ENCODE data around the gene GPC6.

GPC6 gene

DNA sequence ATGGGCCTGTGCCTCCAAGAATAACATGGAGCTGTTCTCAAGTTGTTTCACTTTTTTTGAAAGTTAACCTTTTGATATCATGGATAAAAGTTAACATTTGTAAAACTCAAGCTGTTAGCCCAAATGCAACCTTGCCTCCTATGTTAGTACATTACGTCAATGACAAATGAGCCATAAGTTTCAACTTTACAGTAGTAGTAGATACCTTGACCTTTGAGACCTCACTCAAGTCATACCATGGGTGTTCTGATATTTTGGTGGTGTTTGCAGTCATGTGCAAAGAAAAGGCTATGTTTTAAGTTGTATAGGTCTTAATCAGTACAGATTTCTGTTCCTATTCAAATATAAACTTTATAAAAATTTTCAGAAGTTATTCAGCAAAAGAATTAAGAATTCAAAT is 539.2 kb downstream of the GPC6 start:
- Histone ChIP-seq H3K4me2 (ENCODE audit: low read length) (no peak overlapping the region), H4K20me1 (ENCODE audit: insufficient read depth, low read length) (no peaks in the 10 kb centered on the region), H2AFZ (ENCODE audit: low read depth, low read length) (no peak overlapping the region), H3K4me3 (ENCODE audit: low read length) (no peak overlapping the region), H3K4me1 (ENCODE audit: low read length) (no peaks in the 10 kb centered on the region), H3K9me3 (ENCODE audit: insufficient read depth, low read length) (no peaks in the 10 kb centered on the region), H3K27me3 (ENCODE audit: low read depth, low read length) (no peaks in the 10 kb centered on the region), H3K36me3 (replicated peaks; ENCODE audit: low read depth, low read length) (no peaks in the 10 kb centered on the region), H3K27ac (ENCODE audit: low read length) (no peak overlapping the region), H3K9ac (ENCODE audit: low read length) (no peak overlapping the region), H3K79me2 (ENCODE audit: low read length) (no peaks in the 10 kb centered on the region)
- TF ChIP-seq EZH2phosphoT487 (IDR thresholded peaks at IDR 0.05; ENCODE audit: low read depth): no peak
- TF ChIP-seq, protein P1, sequence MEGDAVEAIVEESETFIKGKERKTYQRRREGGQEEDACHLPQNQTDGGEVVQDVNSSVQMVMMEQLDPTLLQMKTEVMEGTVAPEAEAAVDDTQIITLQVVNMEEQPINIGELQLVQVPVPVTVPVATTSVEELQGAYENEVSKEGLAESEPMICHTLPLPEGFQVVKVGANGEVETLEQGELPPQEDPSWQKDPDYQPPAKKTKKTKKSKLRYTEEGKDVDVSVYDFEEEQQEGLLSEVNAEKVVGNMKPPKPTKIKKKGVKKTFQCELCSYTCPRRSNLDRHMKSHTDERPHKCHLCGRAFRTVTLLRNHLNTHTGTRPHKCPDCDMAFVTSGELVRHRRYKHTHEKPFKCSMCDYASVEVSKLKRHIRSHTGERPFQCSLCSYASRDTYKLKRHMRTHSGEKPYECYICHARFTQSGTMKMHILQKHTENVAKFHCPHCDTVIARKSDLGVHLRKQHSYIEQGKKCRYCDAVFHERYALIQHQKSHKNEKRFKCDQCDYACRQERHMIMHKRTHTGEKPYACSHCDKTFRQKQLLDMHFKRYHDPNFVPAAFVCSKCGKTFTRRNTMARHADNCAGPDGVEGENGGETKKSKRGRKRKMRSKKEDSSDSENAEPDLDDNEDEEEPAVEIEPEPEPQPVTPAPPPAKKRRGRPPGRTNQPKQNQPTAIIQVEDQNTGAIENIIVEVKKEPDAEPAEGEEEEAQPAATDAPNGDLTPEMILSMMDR (IDR thresholded peaks at IDR 0.05; ENCODE audit: low read depth, low read length): no peak

DNA sequence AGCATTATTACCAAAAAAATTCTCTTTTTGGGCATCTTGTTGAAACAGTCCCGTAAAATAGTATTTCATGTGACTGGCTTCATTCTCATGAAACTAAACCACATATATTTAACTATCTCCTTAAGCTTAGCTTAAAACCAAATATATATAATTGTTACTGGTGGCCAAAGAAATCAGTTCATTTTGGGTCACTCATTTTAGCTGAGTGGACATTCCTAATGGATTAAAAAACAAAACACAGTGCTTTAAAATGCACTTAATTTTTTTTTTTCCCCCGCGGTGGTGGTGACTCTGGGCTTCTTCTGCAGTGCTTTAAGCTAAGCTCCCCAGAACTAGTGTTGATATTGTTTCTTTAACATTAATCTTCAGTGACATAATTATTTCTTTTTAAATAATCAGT is 540.1 kb downstream of the GPC6 start:
- Histone ChIP-seq H3K9ac (ENCODE audit: low read length) (no peak overlapping the region), H3K9me3 (ENCODE audit: insufficient read depth, low read length) (no peaks in the 10 kb centered on the region), H3K27me3 (ENCODE audit: low read depth, low read length) (no peaks in the 10 kb centered on the region), H4K20me1 (ENCODE audit: insufficient read depth, low read length) (no peaks in the 10 kb centered on the region), H2AFZ (ENCODE audit: low read depth, low read length) (no peak overlapping the region), H3K27ac (ENCODE audit: low read length) (no peak overlapping the region), H3K4me1 (ENCODE audit: low read length) (no peaks in the 10 kb centered on the region), H3K36me3 (replicated peaks; ENCODE audit: low read depth, low read length) (no peaks in the 10 kb centered on the region), H3K4me2 (ENCODE audit: low read length) (no peak overlapping the region), H3K79me2 (ENCODE audit: low read length) (no peaks in the 10 kb centered on the region), H3K4me3 (ENCODE audit: low read length) (no peak overlapping the region)
- TF ChIP-seq EZH2phosphoT487 (IDR thresholded peaks at IDR 0.05; ENCODE audit: low read depth): no peak
- TF ChIP-seq, protein P1 (IDR thresholded peaks at IDR 0.05; ENCODE audit: low read depth, low read length): no peak

DNA sequence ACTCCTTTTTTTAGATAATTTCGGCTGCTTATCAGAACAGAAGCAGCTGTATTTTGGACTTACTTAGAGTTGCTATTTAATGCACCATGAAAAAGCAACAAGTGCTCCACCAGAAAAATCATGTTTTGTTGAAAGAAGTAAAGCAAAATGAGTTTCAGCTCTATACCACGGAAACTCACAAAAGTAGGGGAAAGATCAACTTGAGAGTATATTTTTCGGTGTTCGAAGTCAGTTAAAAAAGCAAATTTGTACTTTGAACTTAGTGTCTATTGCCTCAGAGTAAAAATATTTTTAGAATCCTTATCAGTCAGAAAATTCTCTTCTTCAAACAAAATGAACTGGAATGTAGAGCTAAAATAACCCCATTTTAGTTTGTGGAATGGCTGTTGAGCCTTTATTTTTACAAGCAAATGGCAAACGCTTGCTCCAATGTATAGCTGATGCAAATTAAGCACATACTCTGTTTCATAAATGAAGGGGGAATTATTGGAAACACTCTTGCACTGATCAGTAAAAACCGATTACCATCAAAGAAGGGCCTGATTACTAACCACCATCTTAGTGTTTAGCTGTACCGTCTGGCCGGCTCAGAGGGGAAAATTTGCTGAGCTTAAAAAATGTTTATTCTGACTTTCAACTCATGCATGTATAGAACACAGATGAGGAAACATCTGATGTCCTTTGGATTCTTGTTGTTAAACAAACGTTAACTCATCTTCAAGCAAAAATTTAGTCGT is 540.7 kb downstream of the GPC6 start:
- Histone ChIP-seq H2AFZ (ENCODE audit: low read depth, low read length) (no peak overlapping the region), H3K4me3 (ENCODE audit: low read length) (no peak overlapping the region), H3K27ac (ENCODE audit: low read length) (no peak overlapping the region), H3K4me2 (ENCODE audit: low read length) (no peak overlapping the region), H3K9me3 (ENCODE audit: insufficient read depth, low read length) (no peaks in the 10 kb centered on the region), H3K9ac (ENCODE audit: low read length) (no peak overlapping the region), H3K27me3 (ENCODE audit: low read depth, low read length) (no peaks in the 10 kb centered on the region; the same call in 1 of the 2 replicates), H3K4me1 (ENCODE audit: low read length) (no peaks in the 10 kb centered on the region), H4K20me1 (ENCODE audit: insufficient read depth, low read length) (no peaks in the 10 kb centered on the region), H3K79me2 (ENCODE audit: low read length) (no peaks in the 10 kb centered on the region), H3K36me3 (replicated peaks; ENCODE audit: low read depth, low read length) (no peaks in the 10 kb centered on the region)
- TF ChIP-seq, protein P1 (IDR thresholded peaks at IDR 0.05; ENCODE audit: low read depth, low read length): no peak
- no peak for TF ChIP-seq EZH2phosphoT487 (IDR thresholded peaks at IDR 0.05; ENCODE audit: low read depth)

DNA sequence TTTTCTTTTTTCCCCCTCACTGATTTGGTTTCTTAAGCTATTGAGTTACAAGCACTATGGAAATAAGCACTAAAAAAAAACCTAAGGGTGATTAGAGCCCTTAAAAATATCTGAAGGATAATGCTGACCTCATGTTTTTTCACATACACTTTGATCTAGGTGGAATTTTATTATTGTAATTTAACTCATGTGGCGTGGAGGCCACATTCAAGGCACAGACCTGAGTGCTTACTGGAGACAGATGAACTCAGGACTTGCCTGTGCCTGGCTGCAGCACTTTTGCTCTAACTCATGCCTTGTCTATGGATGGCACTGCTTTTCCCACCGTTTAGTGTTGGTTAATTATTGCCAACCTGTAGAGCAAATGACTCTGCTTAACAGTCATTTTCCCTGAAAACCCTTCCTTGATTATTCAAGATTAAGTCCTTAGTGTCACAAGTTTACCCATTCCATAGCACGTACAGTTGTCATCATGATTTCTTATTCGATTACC is 541.4 kb downstream of the GPC6 start:
- no peaks in the 10 kb centered on the region for H3K4me1 ChIP-seq (ENCODE audit: low read length)
- no peak overlapping the region for H3K9ac ChIP-seq (ENCODE audit: low read length)
- no peak overlapping the region for H3K27ac ChIP-seq (ENCODE audit: low read length)
- H3K4me2 ChIP-seq (ENCODE audit: low read length): no peak overlapping the region
- no peaks in the 10 kb centered on the region for H3K9me3 ChIP-seq (ENCODE audit: insufficient read depth, low read length)
- no peaks in the 10 kb centered on the region for H3K36me3 ChIP-seq (replicated peaks; ENCODE audit: low read depth, low read length)
- no peak overlapping the region for H2AFZ ChIP-seq (ENCODE audit: low read depth, low read length)
- no peaks in the 10 kb centered on the region for H4K20me1 ChIP-seq (ENCODE audit: insufficient read depth, low read length)
- TF ChIP-seq, protein P1 (IDR thresholded peaks at IDR 0.05; ENCODE audit: low read depth, low read length): no peak
- TF ChIP-seq EZH2phosphoT487 (IDR thresholded peaks at IDR 0.05; ENCODE audit: low read depth): no peak
- H3K4me3 ChIP-seq (ENCODE audit: low read length): no peak overlapping the region
- H3K27me3 ChIP-seq (ENCODE audit: low read depth, low read length): peaks cover 2% of the 10 kb centered on the region; the same call in 1 of the 2 replicates
- no peaks in the 10 kb centered on the region for H3K79me2 ChIP-seq (ENCODE audit: low read length)
